Measurements from ENCODE around the gene ITGB1.
"Not testable (repeated sequence)": the region's sequence is repeated elsewhere in the genome, so short reads cannot be mapped to it uniquely, and the experiment has no call there.

ITGB1 gene

DNA sequence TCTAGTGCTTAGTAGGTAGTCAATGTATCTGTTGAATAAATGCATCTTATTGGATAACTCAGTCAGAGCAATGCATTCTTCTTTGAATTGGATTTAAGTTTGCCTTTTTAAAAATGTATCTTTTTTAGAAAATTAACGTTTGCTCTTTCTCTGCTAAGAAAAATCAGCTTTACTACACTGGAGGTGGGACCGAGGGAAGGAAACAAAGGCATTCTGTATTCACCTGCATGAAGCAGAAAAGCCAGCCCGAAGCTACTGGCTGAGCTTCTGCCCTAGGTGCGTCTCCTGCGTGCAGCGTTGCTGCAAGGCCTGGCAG is 22.2 kb upstream of the ITGB1 start:
- no peak for DNase-seq

DNA sequence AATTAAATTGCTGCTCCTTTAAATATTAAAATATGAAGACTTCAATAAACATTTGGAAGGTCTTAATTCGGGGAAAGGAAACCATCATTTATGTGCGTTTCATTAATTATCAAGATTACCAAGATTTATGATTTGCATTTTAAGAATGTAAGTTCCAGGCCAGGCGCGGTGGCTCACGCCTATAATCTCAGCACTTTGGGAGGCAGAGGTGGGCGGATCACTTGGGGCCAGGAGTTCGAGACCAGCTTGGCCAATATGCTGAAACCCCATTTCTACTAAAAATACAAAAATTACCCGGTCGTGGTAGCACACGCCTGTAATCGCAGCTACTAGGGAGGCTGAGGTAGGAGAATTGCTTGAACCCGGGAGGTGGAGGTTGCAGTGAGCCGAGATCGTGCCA is 21.7 kb upstream of the ITGB1 start:
- not testable (repeated sequence) for DNase-seq

DNA sequence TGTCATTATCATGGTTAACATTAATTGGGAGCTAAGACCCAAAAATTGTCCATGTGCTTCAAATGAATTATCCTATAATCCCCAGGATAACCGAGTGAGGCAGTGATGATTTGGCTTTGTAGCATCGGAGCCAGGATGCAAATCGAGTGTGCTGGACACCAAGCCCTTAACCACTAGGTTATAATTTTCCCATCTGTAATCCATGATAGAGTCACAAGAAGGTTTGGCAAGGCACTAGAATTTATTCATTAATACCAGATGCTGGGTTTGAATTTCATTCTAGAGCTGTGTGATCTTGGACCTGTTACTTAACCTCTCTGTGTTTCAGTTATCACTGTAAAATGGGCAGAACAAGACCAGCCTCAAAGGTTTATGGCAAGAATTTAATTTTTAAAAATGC is 21.0 kb upstream of the ITGB1 start:
- no peak for DNase-seq

DNA sequence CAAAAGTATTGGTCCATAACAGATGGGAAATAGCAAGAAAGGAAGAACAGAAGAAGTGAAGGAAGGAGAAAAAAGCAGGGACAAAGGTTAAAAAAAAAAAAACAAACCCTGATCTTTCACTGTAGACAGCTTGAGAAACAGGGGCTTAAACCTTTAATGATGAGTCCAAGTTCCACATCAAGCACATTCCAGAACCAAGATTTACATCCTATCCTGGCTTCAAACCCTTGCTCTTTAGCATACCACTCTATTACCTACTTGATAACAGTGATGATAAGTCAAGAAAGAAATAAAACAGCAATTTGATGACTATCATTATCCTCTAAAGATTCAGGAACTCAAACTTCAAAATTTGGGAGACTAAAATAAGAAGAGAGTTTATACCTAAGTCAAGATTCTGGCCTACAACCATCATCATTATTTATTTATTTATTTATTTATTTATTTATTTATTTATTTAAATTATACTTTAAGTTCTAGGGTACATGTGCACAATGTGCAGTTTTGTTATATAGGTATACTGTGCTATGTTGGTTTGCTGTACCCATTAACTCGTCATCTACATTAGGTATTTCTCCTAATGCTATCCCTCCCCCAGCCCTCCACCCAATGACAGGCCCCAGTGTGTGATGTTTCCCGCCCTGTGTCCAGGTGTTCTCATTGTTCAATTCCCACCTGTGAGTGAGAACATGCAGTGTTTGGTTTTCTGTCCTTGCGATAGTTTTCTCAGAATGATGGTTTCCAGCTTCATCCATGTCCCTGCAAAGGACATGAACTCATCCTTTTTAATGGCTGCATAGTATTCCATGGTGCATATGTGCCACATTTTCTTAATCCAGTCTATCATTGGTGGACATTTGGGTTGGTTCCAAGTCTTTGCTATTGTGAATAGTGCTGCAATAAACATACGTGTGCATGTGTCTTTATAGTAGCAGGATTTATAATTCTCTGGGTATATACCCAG is 20.1 kb upstream of the ITGB1 start:
- DNase-seq, result not testable (repeated sequence)

DNA sequence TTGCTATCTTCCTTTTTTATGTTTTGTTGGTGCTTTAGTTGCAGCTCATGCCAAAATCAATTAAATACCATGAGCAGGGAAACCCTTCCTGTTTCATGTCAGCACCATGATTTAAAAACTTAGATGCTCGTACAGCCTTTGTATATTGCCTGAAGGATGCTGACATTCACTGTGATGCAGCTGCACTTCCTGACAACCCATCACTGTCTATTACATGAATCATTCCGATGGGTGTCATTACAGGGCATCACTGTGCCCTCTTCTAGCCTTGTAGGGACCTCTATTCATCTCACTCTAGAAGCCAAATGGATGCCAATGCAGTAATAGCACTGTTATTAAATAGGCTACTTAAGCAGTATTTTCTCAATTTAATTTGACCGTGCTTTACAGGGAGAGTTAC is 18.3 kb upstream of the ITGB1 start:
- no peak for DNase-seq

DNA sequence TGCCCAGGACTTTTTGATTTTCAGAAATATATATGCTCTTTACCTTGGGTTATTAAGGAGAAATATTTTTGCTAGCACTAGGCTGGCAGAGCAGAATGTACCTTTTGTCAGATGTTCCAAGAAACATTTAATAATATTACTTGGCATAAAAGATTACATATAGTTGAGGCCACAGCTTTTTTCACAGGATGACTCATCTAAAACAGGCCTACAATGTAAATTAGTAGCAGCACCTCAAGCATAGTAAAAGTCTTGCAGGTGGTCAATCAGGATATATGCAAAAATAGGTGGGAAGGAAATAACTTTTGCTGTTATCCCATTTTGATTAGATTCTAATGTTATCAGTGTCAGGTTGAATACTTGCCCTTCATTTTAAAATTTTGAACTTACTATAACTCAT is 14.9 kb upstream of the ITGB1 start:
- no peak for DNase-seq

DNA sequence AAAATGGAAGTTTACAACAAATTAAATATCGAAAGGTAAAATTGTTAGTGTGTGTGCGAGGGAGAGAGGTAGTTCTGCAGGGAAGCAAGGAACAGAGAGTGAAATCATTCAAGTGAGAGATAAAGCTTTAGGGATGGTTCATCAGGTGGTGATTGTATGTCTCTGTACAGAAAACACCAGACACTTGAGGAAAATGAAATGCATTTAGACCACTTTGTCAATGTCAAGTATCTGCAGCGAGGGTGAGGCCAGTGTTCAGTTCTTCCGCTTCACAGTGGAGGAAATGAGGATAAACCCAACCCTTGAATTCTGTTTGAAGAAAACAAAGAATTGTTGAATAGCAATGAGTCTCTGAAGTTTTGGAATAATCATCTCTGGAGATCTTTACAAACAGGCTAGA is 14.4 kb upstream of the ITGB1 start:
- DNase-seq, result peak in 1 of 2 experiments; percentile 12

DNA sequence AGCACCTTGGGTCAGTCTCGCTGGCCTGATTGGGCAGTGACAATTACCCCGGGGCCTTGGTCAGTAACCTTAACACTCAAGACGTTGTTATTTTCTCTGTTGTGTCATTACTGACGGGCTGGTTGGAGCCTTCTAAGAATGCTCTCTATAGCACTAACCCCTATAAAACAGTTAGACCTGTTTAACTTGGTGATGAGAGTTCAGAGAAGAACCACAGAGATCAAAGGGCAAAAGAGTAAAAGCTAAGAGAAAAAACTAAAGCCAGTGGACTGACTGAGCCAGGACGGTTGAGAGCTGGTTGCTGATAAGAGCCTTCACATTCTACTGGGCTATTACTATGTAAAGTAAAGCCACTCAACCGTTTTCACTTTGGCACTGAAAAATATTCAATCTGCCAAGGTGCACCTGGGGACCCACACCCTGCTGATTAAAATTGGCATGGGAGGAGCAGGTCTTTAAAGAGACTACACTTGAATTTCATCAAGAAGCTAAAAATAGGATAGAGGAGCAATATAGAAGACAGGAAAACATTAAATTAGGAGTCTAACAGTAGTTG is 13.6 kb upstream of the ITGB1 start:
- DNase-seq, result peak; percentile 64 to 88

DNA sequence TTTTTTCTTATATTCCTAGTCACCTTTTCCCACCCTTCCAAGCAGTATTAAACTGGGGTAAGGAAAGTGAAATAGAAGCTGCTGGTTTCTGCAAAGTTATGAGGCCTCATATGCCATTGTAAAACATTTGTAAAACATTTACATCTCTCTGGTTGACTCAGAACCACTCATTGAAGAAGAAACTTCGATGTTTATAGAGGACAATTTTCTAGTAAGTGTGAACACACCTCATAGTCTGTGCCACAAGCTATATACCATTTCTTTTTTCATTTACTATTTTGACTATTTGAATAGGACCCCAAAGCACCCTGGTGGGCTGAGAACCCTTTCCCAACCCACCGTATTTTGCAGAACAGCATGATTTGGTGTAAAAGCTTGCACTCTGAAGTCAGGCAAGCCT is 12.9 kb upstream of the ITGB1 start:
- DNase-seq, result no peak

DNA sequence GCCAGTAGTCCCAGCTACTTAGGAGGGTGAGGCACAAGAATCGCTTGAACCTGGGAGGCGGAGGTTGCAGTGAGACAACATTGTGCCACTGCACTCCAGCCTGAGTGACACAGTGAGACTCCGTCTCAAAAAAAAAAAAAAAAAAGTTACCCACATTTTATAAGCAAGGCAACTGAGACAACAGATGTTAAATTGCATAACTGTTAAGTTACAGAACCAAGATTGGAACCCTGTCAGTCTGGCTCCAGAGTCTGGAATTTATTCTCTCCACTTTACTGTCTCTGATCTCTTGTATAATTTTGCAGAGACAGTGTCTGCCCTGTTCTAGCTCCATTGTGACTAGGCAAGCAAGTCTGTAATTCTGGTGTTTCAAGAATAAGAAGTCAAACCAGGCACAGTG is 6.2 kb upstream of the ITGB1 start:
- no peak for DNase-seq

DNA sequence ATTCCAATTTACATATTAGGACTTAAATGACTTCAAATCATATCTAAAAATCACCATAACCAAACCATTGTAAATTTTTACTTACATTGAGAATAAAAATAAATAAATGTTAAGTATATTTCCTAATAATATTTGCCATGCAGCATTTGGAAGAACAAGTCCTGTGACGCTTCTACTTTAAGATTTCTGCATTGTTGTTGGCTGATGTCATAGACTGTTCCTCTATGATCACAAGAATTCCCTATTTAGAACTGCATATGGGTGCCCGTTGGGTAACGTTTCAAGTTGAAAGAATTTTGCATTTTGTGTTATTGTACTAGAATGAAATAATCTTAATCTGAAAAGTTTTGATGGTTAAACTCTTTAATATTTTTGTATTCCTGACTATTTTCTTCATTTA is 5.1 kb upstream of the ITGB1 start:
- no peak for DNase-seq

DNA sequence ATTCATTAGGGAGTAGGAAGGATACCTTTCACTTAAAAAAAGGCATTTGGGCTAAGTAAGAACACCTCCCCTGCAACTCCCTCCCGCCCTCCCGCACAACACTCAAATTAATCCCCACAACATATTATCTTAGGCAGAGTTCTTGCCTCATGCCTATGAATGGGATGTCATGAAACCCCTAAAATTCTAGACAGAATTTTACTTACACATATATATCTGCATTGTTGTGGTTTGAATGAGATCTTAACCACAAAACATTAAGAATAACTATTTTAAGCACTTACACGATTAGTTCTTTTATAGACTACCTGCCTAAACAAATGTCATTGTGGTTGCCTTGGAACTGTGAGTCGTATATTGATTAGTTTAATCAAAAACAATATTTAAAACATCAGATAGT is 4.5 kb upstream of the ITGB1 start:
- DNase-seq, result no peak

DNA sequence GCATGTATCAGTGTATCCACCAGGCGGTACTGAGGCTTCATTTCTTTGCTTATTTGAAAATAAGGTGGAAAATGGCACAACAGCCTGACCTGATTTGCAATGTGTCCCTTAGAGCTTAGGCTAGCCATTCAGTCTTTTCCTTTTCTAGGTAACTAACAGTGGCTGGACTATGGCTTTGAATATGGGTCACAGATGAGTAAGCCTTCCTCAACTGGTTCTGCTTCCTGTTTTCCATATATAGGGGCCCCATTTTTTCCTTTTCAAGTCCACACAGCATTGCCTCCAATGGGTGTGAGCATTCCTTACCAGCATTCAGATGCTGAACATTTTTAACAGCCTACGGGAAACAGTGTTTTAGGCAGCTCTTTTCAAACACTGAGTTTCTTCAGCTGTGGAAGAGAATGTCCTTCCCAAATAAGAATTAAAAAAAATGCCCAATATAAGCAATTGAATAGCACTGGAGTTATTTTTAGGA is 3.9 kb upstream of the ITGB1 start:
- no peak for DNase-seq

DNA sequence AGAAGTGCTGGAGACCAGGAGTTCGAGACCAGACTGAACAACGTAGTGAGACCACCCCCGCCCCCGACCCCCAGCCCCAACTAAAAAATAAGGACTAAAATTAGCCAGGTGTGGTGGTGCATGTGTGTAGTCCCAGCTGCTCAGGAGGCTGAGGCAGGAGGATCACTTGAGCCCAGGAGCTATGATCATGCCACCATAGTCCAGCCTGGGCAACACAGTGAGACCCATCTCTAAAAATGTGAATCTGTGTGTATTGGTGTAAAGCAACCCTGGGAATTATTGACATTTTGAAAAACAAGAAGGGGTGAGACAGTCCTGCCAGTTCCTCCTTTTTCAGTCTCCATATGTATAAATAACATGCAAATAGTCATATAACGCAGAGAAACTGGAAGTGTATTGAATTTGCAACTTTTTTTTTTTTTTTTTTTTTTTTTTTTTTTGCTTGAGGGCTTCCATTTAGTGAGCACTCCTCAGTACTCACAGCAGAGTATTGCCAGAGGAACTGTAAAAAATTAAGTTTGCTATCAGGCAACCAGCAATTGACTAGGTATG is 3.4 kb upstream of the ITGB1 start:
- no peak for DNase-seq

DNA sequence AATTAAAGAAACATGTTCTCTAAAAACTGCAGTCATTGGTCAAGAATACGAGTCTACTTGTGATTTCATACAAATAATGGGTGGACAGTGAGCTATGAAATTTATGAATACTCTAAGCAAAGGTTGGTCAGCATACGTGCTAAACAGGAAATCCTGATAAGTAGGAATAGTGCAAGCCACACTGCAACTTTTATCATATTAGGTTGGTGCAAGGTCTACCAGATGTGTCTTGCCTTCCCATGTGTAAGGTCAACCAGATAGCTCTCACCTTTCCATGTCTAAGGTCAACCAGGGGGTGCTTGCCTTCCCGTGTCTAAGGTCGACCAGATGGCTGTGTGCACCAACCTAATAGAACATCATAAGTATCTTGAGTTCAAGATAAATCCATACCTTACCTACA is 2.0 kb upstream of the ITGB1 start:
- DNase-seq, result no peak

DNA sequence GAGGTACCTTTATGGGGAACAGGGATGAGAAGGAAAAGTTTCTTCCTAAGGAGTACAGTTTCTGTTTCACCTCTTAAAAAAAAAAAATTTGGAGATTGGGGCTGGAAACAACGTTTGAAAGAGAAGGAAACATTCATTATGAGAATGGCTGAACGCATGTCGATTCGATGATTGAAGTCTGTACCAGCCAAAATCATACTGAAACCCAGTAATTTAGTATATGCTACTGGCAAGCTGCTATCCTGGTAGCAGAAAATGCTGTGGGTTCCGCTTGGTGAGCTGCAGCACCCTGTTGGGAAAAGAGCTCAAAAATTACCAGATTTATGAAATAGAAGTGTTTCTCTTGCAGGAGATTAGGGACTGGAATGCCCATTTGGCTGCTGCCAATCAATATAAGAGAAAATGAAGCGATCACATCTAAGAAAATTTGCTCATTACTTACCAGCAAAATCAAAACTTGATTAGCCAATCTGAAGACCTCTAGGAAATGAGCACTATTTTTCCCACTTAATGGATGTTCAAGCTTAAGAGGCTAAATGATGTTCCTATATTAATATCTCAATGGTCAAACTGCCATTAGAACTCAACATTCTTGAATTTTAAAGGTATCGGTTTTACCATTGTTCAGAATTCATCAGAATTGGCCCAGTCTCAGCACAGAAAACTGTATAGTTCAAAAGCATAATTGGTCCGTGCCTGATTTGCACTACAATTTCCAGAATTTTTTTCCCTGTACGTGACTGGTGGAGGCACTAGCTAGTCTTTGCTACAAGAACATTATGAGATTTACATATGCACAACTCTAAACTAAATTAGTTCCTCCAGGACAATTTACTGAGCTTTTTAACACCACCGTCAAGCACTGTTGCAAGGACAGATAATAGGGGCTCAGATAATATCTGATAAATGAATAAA is 1.2 kb upstream of the ITGB1 start:
- peak in 1 of 2 experiments; percentile 25 for DNase-seq

DNA sequence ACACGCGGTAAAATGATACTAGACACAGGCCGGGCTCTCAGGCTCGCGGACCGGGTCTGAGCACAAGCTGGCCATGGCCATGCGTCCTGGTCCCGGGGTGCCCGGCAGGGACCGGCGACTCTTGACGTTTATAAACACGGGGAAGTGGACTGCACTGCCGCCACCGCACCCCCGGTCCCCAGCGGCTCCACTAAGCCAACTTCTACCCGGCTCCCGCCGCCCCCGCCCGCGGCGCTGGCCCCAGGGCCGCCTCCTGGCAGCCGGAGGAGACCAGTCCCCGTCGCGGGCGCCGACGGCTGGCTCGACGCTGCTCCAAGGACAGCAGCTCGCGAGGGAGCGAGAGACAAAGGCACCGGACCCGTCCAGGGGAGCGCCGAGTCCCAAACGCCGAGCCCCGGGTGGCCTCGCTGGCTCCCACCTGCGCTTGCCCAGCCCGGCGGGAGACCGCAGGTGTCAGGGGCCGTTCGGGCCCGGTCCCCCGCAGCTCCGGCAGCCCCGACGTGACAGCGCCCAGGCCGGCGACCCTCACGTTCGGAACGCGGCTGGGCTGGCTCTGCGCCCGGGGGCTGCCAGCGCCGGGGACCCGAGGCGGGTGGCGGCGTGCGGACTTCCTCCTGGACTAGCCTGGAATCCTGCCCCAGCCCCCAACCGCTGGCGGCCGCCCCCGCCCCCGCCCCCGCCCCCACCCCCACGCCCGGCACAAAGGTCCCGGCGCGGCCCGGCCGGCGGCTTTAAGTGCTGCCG is 517 bp downstream of the ITGB1 start:
- DNase-seq, result peak in 1 of 2 experiments; percentile 45

DNA sequence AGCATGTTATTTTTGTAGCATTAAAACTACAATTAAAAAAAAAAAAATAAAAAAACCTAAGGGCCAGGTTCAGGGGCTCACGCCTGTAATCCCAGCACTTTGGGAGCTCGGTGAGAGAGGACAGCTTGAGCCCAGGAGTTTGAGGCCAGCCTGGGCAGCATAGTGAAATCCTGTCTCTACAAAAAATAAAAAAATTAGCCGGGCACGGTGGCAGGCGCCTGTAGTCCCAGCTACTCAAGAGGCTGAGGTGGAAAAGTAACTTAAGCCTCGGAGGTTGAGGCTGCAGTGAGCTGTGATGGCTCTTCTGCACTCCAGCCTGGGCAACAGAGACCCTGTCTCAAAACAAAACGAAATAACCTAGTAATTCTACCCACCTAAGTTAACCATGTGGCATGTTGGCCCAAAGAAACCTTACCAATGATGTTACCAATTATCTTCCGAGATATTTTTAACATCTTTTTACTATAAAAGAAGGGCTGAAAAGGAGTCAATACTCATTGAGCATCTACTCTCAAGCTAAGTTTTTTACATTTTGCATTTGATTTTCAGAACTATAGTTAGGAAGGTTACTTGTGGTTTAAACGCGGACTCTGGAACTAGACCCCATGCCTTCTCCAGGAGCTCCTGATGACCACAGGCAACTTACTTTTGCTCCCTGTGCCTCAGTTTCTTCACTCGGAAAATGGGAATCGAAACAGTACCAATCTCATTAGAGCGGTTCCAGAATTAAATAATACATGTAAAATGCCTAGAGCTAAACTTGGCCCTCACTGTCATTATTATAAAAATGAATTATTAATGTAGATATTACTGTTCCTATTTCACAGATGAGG is 1.4 kb downstream of the ITGB1 start:
- no peak for DNase-seq

DNA sequence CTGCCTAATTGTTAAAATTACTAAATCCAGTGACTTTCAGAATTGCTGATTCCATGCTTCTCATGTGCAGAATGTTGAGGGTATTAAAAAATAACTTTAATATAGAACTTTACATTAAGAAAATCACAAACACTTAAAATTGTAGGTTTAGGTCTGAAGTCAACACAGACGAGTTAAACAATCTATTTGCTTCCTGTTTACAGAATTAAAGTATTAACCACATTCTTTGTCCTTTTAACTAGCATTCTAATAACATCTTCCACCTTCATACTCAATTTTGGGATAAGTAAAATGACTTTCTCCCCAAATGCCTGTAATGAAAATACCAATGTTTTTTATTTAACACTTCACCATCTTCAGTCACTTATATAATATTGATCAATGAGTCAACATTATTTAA is 2.2 kb downstream of the ITGB1 start:
- no peak for DNase-seq

DNA sequence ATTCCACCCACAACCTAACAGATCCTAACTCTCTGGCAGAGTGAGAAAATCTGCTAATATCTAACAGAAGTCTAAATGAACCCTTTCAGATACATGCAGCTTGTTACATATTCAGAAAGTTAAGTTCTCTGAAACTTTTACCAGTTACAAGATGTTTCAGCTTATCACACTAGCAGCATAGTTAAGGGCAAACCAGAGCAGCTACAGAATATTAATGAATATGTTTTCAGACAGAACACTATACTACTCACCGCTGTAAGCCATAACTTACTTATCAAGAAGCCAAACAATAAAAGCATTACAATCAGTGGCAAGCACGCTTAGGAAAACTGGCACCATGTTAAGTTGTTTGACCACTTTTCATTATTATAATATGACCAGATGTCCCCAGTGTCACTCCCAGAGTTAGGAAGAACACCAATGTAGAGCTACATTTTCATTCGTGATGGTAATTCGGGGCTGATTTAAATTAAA is 2.7 kb downstream of the ITGB1 start:
- DNase-seq, result no peak

DNA sequence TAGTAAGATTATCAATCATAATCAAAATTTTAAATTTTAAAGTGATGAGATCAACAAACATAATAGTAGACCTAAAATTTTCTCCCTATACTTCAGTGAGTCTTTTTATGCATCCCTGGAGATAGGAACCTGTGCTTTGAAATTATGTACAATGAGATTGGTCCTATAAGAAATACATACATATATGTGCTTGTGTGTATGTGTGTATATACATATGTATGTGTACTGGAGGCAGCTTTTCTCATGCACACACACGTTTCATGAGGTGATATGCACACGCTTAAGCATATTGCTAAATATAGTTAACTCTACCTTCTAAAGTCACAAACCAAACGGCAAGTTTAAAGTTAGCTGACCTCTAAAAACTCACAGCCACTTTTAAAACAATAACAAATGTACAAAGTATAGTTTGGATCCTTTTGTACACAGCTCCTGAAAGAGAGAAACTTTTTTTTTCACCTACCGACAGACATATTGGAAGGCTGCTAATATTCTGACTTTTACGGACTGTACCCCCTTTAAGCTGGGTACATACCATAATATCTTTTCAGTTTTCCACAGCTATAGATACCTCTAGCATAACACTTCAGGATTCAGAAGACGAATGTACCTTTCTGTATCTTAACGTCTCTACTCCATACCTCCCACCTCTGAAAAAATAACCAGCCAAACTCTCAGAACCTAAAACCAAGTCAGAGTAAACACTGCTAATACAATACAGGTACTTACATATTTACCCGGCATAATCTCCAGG is 3.3 kb downstream of the ITGB1 start:
- no peak for DNase-seq
